H1 (cell line): ENCODE measurements around the gene DDX5. TPM values are rescaled to one million over a fixed set of nuclear protein-coding genes. Genes with fewer than 3 reads are reported as not detected.

Experiments used
- ATF2 ChIP-seq: IDR thresholded peaks from 2 replicates; pipeline ENCODE4 v1.6.1; 2012; ENCODE audit warnings: low read length, inconsistent platforms
- MAFK ChIP-seq: IDR thresholded peaks from 2 replicates; pipeline ENCODE4 v1.6.1; 2012; ENCODE audit warnings: low read depth, mild to moderate bottlenecking, improper control_type of control experiment, low read length
- YY1 ChIP-seq: IDR thresholded peaks from 2 replicates; pipeline ENCODE4 v1.6.1; 2011; ENCODE audit warnings: low read depth, mild to moderate bottlenecking, low read length
- polyA plus RNA-seq, 7 experiments: library from polyadenylated mRNA; depleted of rRNA in 3 of 7; stranded (reverse) in 5 of 7; unstranded in 2 of 7; fragments of >200 nt in 5 of 7; fragments of 200-250 nt in 2 of 7; gene quantifications; 1 replicate in 5 of 7; 2 replicates in 1 of 7; 4 replicates in 1 of 7; pipeline versions ENCODE4 v1.2.1 to v1.2.3, GENCODE V29; 2011 to 2013; ENCODE audit warnings: missing spikeins in 2 of 7, mixed read lengths in 2 of 7
- total RNA-seq: library from RNA; stranded (reverse); fragmentation: NEBNext Ultra II Directional; extraction: Animal tissue kit (Norgen Biotek cat#: 25700); gene quantifications from 2 replicates; pipeline ENCODE4 v1.2.1, GENCODE V29; 2021
- TF ChIP-seq, protein P1 (sequence below), 3 experiments: IDR thresholded peaks; 1 replicate in 2 of 3; 2 replicates in 1 of 3; pipeline versions ENCODE4 v1.5.1 to v1.6.1; 2011; ENCODE audit warnings: low read length in 3 of 3, mild to moderate bottlenecking in 3 of 3, inconsistent platforms in 2 of 3, low read depth in 1 of 3, moderate library complexity in 1 of 3; ENCODE audit not compliant: insufficient read depth in 1 of 3; ENCODE audit errors: control extremely low read depth in 1 of 3

Gene DDX5
- total and polyA plus RNA-seq, 2 of the 8 experiments (the other 6 are each of a cell fraction or from before 2014, with no cell fraction given) = 572 to 591 TPM

GRCh38 chr17:64492481-64493109, 13.5 kb downstream of the DDX5 start (continued):
- TF ChIP-seq YY1 (no peak), ATF2 (0 out of 2 replicates have a peak, but pooled peaks have one; percentile 48), MAFK (no peak)
- TF ChIP-seq, protein P1, sequence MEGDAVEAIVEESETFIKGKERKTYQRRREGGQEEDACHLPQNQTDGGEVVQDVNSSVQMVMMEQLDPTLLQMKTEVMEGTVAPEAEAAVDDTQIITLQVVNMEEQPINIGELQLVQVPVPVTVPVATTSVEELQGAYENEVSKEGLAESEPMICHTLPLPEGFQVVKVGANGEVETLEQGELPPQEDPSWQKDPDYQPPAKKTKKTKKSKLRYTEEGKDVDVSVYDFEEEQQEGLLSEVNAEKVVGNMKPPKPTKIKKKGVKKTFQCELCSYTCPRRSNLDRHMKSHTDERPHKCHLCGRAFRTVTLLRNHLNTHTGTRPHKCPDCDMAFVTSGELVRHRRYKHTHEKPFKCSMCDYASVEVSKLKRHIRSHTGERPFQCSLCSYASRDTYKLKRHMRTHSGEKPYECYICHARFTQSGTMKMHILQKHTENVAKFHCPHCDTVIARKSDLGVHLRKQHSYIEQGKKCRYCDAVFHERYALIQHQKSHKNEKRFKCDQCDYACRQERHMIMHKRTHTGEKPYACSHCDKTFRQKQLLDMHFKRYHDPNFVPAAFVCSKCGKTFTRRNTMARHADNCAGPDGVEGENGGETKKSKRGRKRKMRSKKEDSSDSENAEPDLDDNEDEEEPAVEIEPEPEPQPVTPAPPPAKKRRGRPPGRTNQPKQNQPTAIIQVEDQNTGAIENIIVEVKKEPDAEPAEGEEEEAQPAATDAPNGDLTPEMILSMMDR (IDR thresholded peaks at IDR 0.05; ENCODE audit: control extremely low read depth in 1 of 3, insufficient read depth in 1 of 3, low read depth in 1 of 3, low read length in 3 of 3) = peak in 1 of 3 experiments; percentile 7; a peak in 1 of 4 replicates
- TF ChIP-seq, all 59 proteins: peak for 3
